Anterior cingulate cortex (tissue), 58 donors: ENCODE measurements around the gene TANC1.

Experiments used
- DNase-seq, 58 donors: peaks; one replicate each; lab custom pipeline; 2025; lab: John Stamatoyannopoulos, UW

The TANC1 gene

DNA sequence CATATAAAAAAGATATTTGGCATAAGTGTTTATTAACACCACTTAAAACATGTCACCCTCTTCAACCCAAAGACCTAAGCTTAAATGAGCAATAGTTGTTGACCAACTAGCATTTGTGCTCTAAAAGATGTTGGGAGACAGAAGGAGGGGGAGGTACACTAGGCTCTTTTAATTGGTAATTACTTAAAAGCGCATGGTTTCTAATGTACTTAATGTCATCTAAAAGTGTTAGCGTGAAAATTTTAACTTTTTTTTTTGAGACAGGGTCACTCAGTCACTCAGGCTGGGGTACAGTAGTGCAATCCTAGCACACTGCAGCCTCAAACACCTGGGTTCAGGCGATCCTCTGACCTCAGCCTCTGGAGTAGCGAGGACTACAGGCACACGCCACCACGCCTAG is 312.6 kb downstream of the TANC1 start:
- DNase-seq = no peak
